IMR-90 (cell line): Measurements from ENCODE around the gene TXNDC11.

Experiments
- BHLHE40 ChIP-seq: fragments of 150-350 bp; IDR thresholded peaks from 2 replicates; pipeline ENCODE4 v1.6.1; 2016; ENCODE audit warnings: mild to moderate bottlenecking, low read depth, low read length
- CEBPB ChIP-seq: IDR thresholded peaks from 2 replicates; pipeline ENCODE4 v1.6.1; 2012; ENCODE audit warnings: low read depth, low read length, improper control_type of control experiment
- CTCF ChIP-seq: conservative IDR thresholded peaks from 2 replicates; pipeline ENCODE4 v1.5.1; 2012; ENCODE audit warnings: mild to moderate bottlenecking, low read depth, low read length, improper control_type of control experiment
- FOS ChIP-seq: fragments of 150-350 bp; IDR thresholded peaks from 2 replicates; pipeline ENCODE4 v1.6.1; 2016; ENCODE audit warnings: low read depth, low read length
- MAFK ChIP-seq: IDR thresholded peaks from 2 replicates; pipeline ENCODE4 v1.6.1; 2012; ENCODE audit warnings: low read depth, low read length, improper control_type of control experiment
- MAZ ChIP-seq: IDR thresholded peaks from 2 replicates; pipeline ENCODE4 v1.6.1; 2012; ENCODE audit warnings: low read depth, mild to moderate bottlenecking, low read length, improper control_type of control experiment, moderate library complexity, borderline replicate concordance
- POLR2A ChIP-seq: IDR thresholded peaks from 2 replicates; pipeline ENCODE4 v1.6.1; 2012; ENCODE audit warnings: mild to moderate bottlenecking, low read depth, low read length
- RAD21 ChIP-seq: IDR thresholded peaks from 2 replicates; pipeline ENCODE4 v1.6.1; 2012; ENCODE audit warnings: low read length, improper control_type of control experiment
- RCOR1 ChIP-seq: IDR thresholded peaks from 2 replicates; pipeline ENCODE4 v1.6.1; 2012; ENCODE audit warnings: mild to moderate bottlenecking, low read length, improper control_type of control experiment; ENCODE audit not compliant: insufficient replicate concordance
- SMC3 ChIP-seq: fragments of 150-350 bp; IDR thresholded peaks from 2 replicates; pipeline ENCODE4 v1.6.1; 2016; ENCODE audit warnings: low read depth, mild to moderate bottlenecking, antibody characterized with exemption, low read length, moderate library complexity
- TF ChIP-seq, protein P1 (sequence below): fragments of 150-350 bp; IDR thresholded peaks from 2 replicates; pipeline ENCODE4 v1.6.1; 2017; ENCODE audit warnings: mild to moderate bottlenecking, antibody characterized with exemption, low read length, low read depth
- TF ChIP-seq, protein P2 (sequence below): fragments of 150-350 bp; IDR thresholded peaks from 2 replicates; pipeline ENCODE4 v1.6.1; 2016; ENCODE audit warnings: low read depth, mild to moderate bottlenecking, low read length, moderate library complexity, borderline replicate concordance

DNA sequence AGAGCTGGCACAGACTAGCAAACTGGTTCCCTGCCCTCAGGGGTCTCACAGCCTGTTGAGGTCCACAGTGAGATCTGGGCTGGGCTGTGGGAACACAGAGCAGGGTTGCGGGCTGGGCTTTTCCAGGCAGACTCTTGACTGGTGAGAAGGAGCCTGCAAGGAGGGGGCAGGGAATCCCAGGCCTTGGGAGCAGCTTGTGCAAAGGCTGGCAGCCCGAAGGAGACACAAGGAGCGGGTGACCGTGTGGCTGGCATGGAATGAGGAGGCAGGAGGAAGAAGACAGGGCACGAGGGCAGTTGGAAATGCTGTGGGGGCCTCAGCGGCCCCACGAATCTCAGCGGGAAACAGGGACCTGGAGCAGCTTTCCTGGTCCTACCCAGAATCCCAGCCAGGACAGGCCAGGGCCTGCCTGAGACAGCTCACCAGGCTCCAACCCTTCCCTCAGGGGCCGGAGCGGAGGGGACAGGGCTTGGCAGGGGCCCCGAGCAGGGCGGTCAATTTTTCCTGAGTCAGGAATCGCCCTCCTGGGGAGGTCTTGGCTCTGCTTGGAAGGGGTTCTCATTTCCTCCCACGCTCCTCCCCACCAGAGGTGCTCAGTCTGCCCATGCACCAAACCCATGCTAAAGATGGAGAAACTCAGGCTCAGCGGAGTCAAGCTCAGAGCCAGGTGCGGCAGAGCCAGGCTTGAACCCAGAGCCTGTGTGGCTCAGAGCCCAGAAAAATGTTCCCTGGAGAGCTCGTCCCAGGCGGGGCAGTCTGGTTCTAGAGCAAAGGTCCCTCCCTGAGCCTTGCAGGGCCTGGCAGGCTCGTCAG is 83.6 kb downstream of the TXNDC11 start:
- TF ChIP-seq CTCF (no peak), POLR2A (no peak), RAD21 (no peak), FOS (no peak), CEBPB (no peak), MAZ (no peak), MAFK (no peak), SMC3 (no peak), BHLHE40 (no peak), RCOR1 (no peak)
- TF ChIP-seq, protein P1, sequence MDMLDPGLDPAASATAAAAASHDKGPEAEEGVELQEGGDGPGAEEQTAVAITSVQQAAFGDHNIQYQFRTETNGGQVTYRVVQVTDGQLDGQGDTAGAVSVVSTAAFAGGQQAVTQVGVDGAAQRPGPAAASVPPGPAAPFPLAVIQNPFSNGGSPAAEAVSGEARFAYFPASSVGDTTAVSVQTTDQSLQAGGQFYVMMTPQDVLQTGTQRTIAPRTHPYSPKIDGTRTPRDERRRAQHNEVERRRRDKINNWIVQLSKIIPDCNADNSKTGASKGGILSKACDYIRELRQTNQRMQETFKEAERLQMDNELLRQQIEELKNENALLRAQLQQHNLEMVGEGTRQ, result no peak
- TF ChIP-seq, protein P2, sequence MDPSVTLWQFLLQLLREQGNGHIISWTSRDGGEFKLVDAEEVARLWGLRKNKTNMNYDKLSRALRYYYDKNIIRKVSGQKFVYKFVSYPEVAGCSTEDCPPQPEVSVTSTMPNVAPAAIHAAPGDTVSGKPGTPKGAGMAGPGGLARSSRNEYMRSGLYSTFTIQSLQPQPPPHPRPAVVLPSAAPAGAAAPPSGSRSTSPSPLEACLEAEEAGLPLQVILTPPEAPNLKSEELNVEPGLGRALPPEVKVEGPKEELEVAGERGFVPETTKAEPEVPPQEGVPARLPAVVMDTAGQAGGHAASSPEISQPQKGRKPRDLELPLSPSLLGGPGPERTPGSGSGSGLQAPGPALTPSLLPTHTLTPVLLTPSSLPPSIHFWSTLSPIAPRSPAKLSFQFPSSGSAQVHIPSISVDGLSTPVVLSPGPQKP, result no peak
